HT-29 (cell line): ENCODE results near the gene OR6P1. TPM values are rescaled to one million over a fixed set of nuclear protein-coding genes. Genes with fewer than 3 reads are reported as not detected.

Experiments used
- DNase-seq: peaks from one replicate; pipeline ENCODE4 v3.0.0-alpha.2; 2015; ENCODE audit warnings: low spot score
- total RNA-seq: library from RNA; depleted of rRNA; stranded (reverse); fragments of >200 nt; shearing (Covaris generic); gene quantifications from 2 replicates; pipeline ENCODE4 v1.2.3, GENCODE V29; 2014; rRNA removed

Gene OR6P1
- not detected in 2 replicates for total RNA-seq

- DNase-seq, result no peak
Observed at GRCh38 chr1:158570480-158570879, at the start of gene OR6P1. Gene OR6P1 (minus strand): TSS chr1:158570580. CDS start chr1:158563604, 6,976 bp downstream.

DNA sequence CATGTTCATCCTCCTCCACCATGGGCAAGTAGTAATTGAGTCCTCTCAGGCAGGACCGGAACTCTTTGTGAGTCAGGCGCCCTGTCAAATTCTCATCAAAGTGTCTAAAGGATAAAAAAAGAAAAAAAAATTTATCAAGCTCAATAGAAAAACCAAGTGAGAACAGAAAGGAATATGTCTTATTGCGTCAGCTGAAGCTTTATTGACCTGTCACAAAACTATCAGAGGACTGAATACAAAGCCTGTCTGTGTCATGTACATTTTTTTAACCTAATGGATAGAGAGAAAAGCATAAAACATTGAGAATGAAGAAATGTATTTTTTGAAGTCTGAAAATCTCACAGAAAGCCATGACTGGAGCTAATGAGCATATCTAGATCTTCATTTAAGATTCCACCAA, 43.4 kb upstream of the OR6P1 start:
- no peak for DNase-seq

DNA sequence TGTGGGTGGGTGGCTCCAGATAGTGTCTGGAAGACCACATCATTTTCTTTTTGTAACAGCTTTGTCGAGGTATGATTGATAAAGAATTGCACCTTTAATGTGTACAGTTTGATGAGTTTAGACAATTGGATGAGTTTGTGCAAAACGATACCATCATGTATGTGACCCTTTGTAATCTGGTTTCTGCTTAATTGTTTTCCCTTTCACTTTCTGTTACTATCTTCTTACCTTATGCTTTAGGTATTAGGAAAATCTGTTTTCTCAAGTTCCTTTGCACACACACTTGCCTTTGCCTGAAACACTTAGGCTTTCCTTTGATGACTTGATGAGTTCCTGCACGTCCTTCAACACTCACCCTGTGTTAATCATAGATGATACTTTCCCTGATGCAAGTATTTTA, 41.5 kb upstream of the OR6P1 start:
- no peak for DNase-seq

DNA sequence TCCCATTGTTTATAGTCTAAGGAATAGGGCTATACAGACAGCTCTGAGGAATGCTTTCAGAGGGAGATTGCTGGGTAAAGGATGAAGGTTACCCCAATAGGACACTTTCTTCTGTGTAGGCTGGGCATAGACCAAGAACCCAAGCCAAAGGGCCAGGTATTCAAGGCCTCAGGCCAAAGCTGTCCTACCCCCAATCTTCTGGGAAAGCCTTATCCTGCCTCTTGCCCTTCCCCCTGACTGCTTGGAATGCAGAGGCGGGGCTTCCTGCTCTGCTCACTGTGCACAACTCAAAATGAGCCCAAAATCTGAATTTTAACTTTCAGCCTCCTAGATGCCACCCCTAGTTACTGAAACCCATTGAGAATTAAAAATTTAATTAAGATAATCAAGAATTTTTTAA, 36.9 kb upstream of the OR6P1 start:
- DNase-seq, result no peak

GRCh38 chr1:158604968-158605367, 34.6 kb upstream of the OR6P1 start, which contains the start of gene OR10Z1:
Gene OR10Z1 (plus strand): TSS chr1:158605268. CDS start chr1:158606439, 1,171 bp downstream.
- DNase-seq, result no peak

GRCh38 chr1:158600735-158601134, 30.4 kb upstream of the OR6P1 start:
- no peak for DNase-seq

DNA sequence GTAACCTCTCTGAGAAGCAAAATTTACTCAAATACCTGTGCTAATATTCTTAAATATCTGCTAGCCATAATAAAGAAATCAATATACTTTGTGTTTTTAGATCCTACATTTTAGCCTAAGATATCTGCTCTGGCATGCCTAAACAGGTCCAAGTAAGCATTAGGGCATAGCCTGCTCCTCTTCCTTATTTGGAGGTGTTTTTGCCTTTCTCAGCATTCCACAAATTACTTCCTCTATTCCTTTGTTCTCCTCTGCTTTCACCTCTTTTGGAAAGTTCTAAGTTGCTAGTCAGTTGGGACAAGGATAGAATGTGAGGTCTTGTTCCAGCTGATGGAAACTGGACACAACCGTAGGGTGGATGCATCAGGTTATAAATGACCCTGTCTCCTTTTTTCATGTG, 16.6 kb upstream of the OR6P1 start:
- DNase-seq, result no peak

- no peak for DNase-seq
Observed at GRCh38 chr1:158583962-158584361, 13.6 kb upstream of the OR6P1 start.

DNA sequence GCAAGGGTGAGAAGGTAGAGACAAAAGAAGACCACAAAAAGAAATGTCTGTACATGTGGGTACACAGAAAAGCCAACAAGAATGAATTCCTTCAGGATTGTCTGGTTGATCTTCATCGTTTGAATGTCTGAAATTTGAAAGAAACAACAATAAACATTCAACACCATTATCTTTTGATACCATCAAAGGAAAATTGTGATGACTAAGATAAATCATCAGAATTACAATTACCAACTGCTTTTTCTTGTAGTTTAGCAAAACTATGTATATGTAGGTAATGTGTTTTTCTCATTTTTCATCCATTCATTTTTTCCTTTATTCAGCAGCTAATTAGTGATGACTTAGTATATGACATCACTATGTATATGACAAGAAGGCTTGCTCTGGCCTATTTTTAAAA, 9.4 kb upstream of the OR6P1 start, which contains the start of gene OR10X1:
TSS of gene OR10X1 (minus strand) at position 167 of the 400 bp plus-strand sequence. CDS start at position 167, 0 bp downstream.
- no peak for DNase-seq

DNA sequence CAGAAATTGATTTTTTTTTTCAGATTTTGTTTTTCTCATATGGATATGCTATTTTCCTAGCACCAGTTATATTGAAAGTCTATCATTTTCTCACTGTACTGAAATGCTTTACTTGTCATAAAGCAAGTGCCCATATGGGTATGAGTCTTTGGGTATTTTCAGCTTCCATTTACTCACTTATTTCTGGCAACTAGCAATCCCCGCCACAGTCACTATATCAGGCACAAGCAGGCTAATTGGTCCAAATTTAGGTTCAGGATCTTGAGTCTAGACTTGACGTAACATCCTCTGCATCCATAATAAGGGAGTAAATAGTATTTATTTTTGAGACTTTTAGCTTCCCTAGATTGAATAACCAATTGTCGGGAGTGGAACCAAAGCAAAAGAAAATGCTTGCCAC, 7.2 kb upstream of the OR6P1 start:
- DNase-seq, result no peak

GRCh38 chr1:158572226-158572625, 1.8 kb upstream of the OR6P1 start:
- no peak for DNase-seq

DNA sequence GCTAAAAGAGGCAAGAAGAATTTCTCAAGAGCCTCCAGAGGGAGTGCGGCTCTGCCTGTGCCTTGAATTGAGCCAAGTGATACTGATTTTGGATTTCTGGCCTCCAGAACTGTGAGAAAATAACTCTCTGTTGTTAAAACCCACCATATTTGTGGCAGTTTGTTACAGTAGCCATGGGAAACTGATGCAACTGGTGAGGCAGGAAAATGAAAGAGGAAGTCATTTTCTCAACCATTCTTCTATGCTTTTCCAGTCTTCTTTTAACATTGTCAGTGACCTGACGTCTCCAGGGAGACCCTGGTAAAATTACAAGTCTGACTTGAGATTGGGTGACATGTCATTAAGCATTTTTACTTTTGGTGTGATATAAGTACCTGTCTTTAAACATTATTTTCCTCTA, 5.8 kb downstream of the OR6P1 start:
- no peak for DNase-seq

- DNase-seq, result no peak
Observed at GRCh38 chr1:158563853-158564252, 6.5 kb downstream of the OR6P1 start.

DNA sequence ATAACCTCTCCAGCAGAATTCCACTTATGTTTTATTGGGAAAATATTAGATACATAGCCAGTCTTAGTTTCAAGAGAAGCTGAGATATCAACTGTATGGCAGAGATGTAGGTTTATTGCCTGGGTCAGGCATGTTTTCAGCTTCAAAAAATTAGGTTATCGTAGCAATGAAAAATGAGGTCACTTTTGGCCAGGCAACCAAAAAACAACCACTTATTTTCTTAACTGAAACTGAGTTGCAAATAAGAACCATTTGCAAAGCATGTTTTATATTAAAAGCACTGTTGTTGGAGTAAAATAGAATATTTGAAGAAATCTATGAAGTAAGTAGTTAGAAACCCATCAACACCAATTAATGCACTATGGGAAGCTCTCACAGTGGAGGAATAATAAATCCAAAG, 10.7 kb downstream of the OR6P1 start:
- DNase-seq, result no peak

DNA sequence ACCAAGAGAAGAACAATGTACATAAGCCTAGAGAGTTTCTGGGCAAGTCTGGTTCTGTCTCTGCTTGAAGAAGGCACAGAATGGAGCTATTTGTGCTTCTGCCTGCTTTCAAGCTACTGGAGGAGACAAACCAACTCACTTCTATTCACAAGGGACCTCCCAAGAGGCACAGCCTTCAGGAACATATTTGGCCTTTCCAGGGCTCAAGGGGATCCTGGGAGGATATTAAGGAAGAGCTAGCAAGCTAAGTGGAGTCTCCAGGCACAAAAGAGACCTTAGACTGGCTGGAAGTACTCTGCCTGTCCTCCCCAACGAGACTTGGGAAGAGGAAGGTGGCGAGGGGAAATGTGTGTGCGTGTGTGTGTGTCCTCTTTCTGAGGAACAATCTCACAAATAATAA, 16.0 kb downstream of the OR6P1 start, which contains the start of gene OR6Y1:
TSS of gene OR6Y1 (minus strand) at position 54 of the 400 bp plus-strand sequence. CDS start 6,300 bp downstream, outside the sequence.
- no peak for DNase-seq

GRCh38 chr1:158552296-158552695, 18.1 kb downstream of the OR6P1 start:
- no peak for DNase-seq

- no peak for DNase-seq
Observed at GRCh38 chr1:158547533-158547932, 22.8 kb downstream of the OR6P1 start.

DNA sequence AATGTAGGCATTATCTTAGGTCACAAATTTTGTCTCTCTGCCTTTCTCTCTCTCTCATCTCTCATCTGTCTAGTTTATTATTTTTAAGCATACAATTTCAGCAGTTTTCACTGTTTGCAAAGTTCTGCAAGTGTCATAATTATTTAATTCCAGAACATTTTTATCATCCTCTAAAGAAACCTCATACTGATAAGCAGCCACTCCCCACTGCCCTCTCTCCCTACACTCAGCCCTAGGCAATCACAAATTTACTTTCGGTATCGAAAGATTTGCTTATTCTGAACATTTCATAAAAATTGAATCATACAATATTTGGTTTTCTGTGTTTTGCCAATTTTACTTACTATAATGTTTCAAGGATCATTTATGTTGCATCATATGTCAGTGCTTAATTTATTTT, 32.8 kb downstream of the OR6P1 start:
- no peak for DNase-seq

DNA sequence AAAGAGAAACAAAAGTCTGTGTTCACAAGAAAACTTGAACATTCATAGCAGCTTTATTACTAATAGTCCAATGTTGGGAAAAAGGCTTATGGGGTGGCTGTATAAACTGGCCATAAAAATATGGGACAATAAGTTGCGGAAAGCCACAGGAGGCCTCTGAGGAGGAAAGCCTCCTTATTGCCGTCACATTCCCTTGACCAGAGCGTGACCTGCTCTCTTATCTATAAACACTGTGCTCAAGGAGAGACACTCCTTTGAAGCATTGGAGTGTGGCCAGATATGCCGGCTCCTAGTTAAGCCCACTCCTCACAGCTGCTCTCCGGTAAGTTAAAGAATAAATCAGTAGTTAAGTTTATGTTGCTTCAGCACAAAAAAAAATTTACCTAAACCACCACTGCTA, 35.9 kb downstream of the OR6P1 start:
- DNase-seq, result no peak

GRCh38 chr1:158527190-158527815, 43.1 kb downstream of the OR6P1 start:
- no peak for DNase-seq

GRCh38 chr1:158521666-158522058, 48.7 kb downstream of the OR6P1 start:
- DNase-seq, result no peak

GRCh38 chr1:158520955-158521665, 49.3 kb downstream of the OR6P1 start:
- DNase-seq, result no peak

DNA sequence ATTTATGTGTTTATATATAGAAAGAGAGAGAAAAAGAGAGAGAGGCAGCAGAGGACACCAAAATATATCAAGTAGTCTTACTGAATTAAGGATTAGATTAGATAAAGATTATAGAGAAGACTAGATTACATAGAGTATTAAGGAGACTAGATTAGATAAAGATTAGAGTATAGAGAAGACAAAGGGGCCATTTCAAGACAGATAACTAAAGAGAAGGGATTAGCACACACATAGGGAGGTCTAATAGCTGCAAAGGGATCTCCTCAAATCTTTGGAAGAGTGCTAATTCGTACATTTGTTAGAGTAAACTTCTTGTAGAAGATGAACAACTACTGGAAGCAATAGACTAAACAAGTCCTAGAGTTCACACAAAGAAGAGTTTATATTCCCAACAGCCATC, 50.4 kb downstream of the OR6P1 start:
- DNase-seq, result no peak
